GM23248 (cell line): ENCODE data around the gene ACAP1. TPM values are rescaled to one million over a fixed set of nuclear protein-coding genes. Genes with fewer than 3 reads are reported as not detected.

Experiments
- DNase-seq: peaks from one replicate; pipeline ENCODE4 v3.0.0-alpha.2; 2015
- H2AFZ ChIP-seq: fragments of 200-600 bp; sonication (generic); 2 replicates; pipeline ENCODE4 v1.6.1; 2016; ENCODE audit warnings: antibody characterized with exemption
- H3F3A ChIP-seq: fragments of 200-600 bp; sonication (generic); 2 replicates; pipeline ENCODE4 v1.6.1; 2016; ENCODE audit warnings: mild to moderate bottlenecking, antibody characterized with exemption, mixed run types; ENCODE audit not compliant: insufficient read depth
- H3K27ac ChIP-seq: fragments of 200-600 bp; sonication (generic); 2 replicates; pipeline ENCODE4 v1.5.1; 2016; ENCODE audit warnings: mild to moderate bottlenecking
- H3K27me3 ChIP-seq: fragments of 200-600 bp; sonication (generic); replicated peaks from 2 replicates; pipeline ENCODE4 v1.6.1; 2016; ENCODE audit warnings: mild to moderate bottlenecking; ENCODE audit not compliant: insufficient read depth
- H3K36me3 ChIP-seq: fragments of 200-600 bp; sonication (generic); 2 replicates; pipeline ENCODE4 v1.6.1; 2016; ENCODE audit warnings: low read depth, mild to moderate bottlenecking
- H3K4me1 ChIP-seq: fragments of 200-600 bp; sonication (generic); 2 replicates; pipeline ENCODE4 v1.6.1; 2016; ENCODE audit warnings: mild to moderate bottlenecking; ENCODE audit not compliant: insufficient read depth
- H3K4me2 ChIP-seq: fragments of 200-600 bp; sonication (generic); one replicate; pipeline ENCODE4 v1.6.1; 2016; ENCODE audit warnings: mild to moderate bottlenecking; ENCODE audit not compliant: unreplicated experiment
- H3K4me3 ChIP-seq: fragments of 200-600 bp; sonication (generic); 2 replicates; pipeline ENCODE4 v1.5.1; 2016; ENCODE audit warnings: mild to moderate bottlenecking
- H3K79me2 ChIP-seq: fragments of 200-600 bp; sonication (generic); 2 replicates; pipeline ENCODE4 v1.6.1; 2016; ENCODE audit warnings: mild to moderate bottlenecking; ENCODE audit not compliant: insufficient read depth
- H3K9ac ChIP-seq: fragments of 200-600 bp; sonication (generic); 2 replicates; pipeline ENCODE4 v1.6.1; 2016; ENCODE audit warnings: mild to moderate bottlenecking
- H3K9me2 ChIP-seq: fragments of 200-600 bp; sonication (generic); 2 replicates; pipeline ENCODE4 v1.6.1; 2016; ENCODE audit warnings: mixed run types, mild to moderate bottlenecking, moderate library complexity; ENCODE audit not compliant: insufficient read depth
- H3K9me3 ChIP-seq: fragments of 200-600 bp; sonication (generic); one replicate; pipeline ENCODE4 v1.6.1; 2017; ENCODE audit warnings: low read depth
- H4K20me1 ChIP-seq: fragments of 200-600 bp; sonication (generic); 2 replicates; pipeline ENCODE4 v1.6.0; 2016; ENCODE audit not compliant: insufficient read depth
- EZH2 ChIP-seq: fragments of 200-600 bp; sonication (generic); IDR thresholded peaks from 2 replicates; pipeline ENCODE4 v1.6.1; 2018; ENCODE audit warnings: antibody characterized with exemption, mild to moderate bottlenecking; ENCODE audit not compliant: insufficient read depth, poor library complexity, severe bottlenecking
- EZH2phosphoT487 ChIP-seq: fragments of 200-600 bp; sonication (generic); IDR thresholded peaks from 2 replicates; pipeline ENCODE4 v1.6.1; 2018; ENCODE audit warnings: antibody characterized with exemption, moderate library complexity, mild to moderate bottlenecking, low read depth; ENCODE audit not compliant: insufficient read depth
- WGBS, 2 experiments: methylation state at CpG; one replicate each; pipeline ENCODE4 v1.1.6; 2015 to 2017; ENCODE audit warnings: low lambda C conversion rate in 2 of 2, low coverage in 1 of 2; ENCODE audit errors: missing lambda C conversion rate in 2 of 2; 5-methylcytosine and 5-hydroxymethylcytosine counted together
- in situ Hi-C: fragments of 300-500 bp; cut with MboI; formaldehyde crosslinking; loops from 2 replicates; pipeline ENCODE4 v1.15.0; 2020
- polyA plus RNA-seq: library from polyadenylated mRNA; unstranded; fragments of >200 nt; fragmentation: Nextera tagmentation; extraction: Ambion mirVana; gene quantifications from 2 replicates; pipeline ENCODE4 v1.2.1, GENCODE V29; 2016
- total RNA-seq: library from RNA; depleted of rRNA; stranded (reverse); fragments of >200 nt; shearing (Covaris generic); gene quantifications from 2 replicates; pipeline ENCODE4 v1.2.3, GENCODE V29; 2014

The ACAP1 gene
- total and polyA plus RNA-seq, 2 experiments from 2014 or later: 4.4 to 15.7 TPM

GRCh38 chr17:7355573-7355972 lies 19.2 kb downstream of the ACAP1 start:
- H2AFZ ChIP-seq: no peak overlapping the region

GRCh38 chr17:7356072-7356549 lies 19.8 kb downstream of the ACAP1 start:
- Histone ChIP-seq H3K36me3 (no peaks in the 10 kb centered on the region), H3K27ac (no peak overlapping the region), H3K9me2 (no peaks in the 10 kb centered on the region), H3K9me3 (no peaks in the 10 kb centered on the region), H3K27me3 (no peaks in the 10 kb centered on the region), H3K4me2 (no peak overlapping the region), H3K9ac (no peak overlapping the region), H3K4me3 (no peak overlapping the region), H3F3A (peaks cover 17% of the 10 kb centered on the region), H4K20me1 (no peaks in the 10 kb centered on the region), H3K4me1 (peaks cover 19% of the 10 kb centered on the region), H2AFZ (no peak overlapping the region), H3K79me2 (peaks cover 32% of the 10 kb centered on the region)
- in situ Hi-C loops: no loop called here
- peak; percentile 79 for DNase-seq
- TF ChIP-seq EZH2phosphoT487: no peak
- no peak for TF ChIP-seq EZH2
- 8 to 10% methylated on average over 12 of the region's 12 CpGs for WGBS, 2 experiments

More at GRCh38 chr17:7355573-7355972, 19.2 kb downstream of the ACAP1 start:
- H3K4me1 ChIP-seq: peaks cover 19% of the 10 kb centered on the region
- no peak overlapping the region for H3K4me3 ChIP-seq
- peaks cover 17% of the 10 kb centered on the region for H3F3A ChIP-seq
- peaks cover 38% of the 10 kb centered on the region for H3K79me2 ChIP-seq
- H3K36me3 ChIP-seq: no peaks in the 10 kb centered on the region
- no peak overlapping the region for H3K4me2 ChIP-seq
- TF ChIP-seq EZH2: no peak
- TF ChIP-seq EZH2phosphoT487: no peak
- no peaks in the 10 kb centered on the region for H3K9me2 ChIP-seq
- H4K20me1 ChIP-seq: no peaks in the 10 kb centered on the region
- DNase-seq: no peak
- WGBS, 2 experiments: 35 to 49% methylated on average over 4 to 8 of the region's 8 CpGs
- in situ Hi-C loops: no loop called here
- H3K9ac ChIP-seq: no peak overlapping the region
- H3K9me3 ChIP-seq: no peaks in the 10 kb centered on the region
- H3K27me3 ChIP-seq: no peaks in the 10 kb centered on the region
- H3K27ac ChIP-seq: no peak overlapping the region

GRCh38 chr17:7356756-7357155 lies 20.4 kb downstream of the ACAP1 start:
- WGBS, 2 experiments: 20 to 21% methylated on average over 8 of the region's 8 CpGs
- H3F3A ChIP-seq: peaks cover 17% of the 10 kb centered on the region
- H3K4me2 ChIP-seq: no peak overlapping the region
- in situ Hi-C loops: no loop called here
- no peak overlapping the region for H3K4me3 ChIP-seq
- peak overlapping the region; percentile 27; the same call in 1 of the 2 replicates for H2AFZ ChIP-seq
- H3K9me2 ChIP-seq: no peaks in the 10 kb centered on the region
- peaks cover 30% of the 10 kb centered on the region for H3K79me2 ChIP-seq
- DNase-seq: peak; percentile 18
- H3K27ac ChIP-seq: no peak overlapping the region
- no peaks in the 10 kb centered on the region for H3K9me3 ChIP-seq
- H4K20me1 ChIP-seq: no peaks in the 10 kb centered on the region
- no peaks in the 10 kb centered on the region for H3K36me3 ChIP-seq
- no peak for TF ChIP-seq EZH2phosphoT487
- TF ChIP-seq EZH2: no peak
- peaks cover 19% of the 10 kb centered on the region for H3K4me1 ChIP-seq
- no peak overlapping the region for H3K9ac ChIP-seq
- H3K27me3 ChIP-seq: no peaks in the 10 kb centered on the region

- Histone ChIP-seq H4K20me1 (no peaks in the 10 kb centered on the region), H3K27ac (no peak overlapping the region), H3K4me3 (no peak overlapping the region), H2AFZ (peak overlapping the region; percentile 27; the same call in 1 of the 2 replicates), H3K9ac (no peak overlapping the region), H3K9me3 (no peaks in the 10 kb centered on the region), H3K36me3 (no peaks in the 10 kb centered on the region), H3K4me2 (no peak overlapping the region), H3F3A (peaks cover 17% of the 10 kb centered on the region), H3K79me2 (peaks cover 27% of the 10 kb centered on the region), H3K27me3 (no peaks in the 10 kb centered on the region), H3K4me1 (peaks cover 19% of the 10 kb centered on the region), H3K9me2 (no peaks in the 10 kb centered on the region)
- in situ Hi-C loops: no loop called here
- TF ChIP-seq EZH2 (no peak), EZH2phosphoT487 (no peak)
- 30 to 43% methylated on average over 2 of the region's 2 CpGs for WGBS, 2 experiments
- DNase-seq: no peak
Observed at GRCh38 chr17:7357381-7357780, 21.1 kb downstream of the ACAP1 start.

GRCh38 chr17:7361906-7362305 lies 25.6 kb downstream of the ACAP1 start:
- H3K27ac ChIP-seq: no peak overlapping the region
- H3K4me3 ChIP-seq: no peak overlapping the region
- in situ Hi-C loops: no loop called here
- H3K36me3 ChIP-seq: no peaks in the 10 kb centered on the region
- H4K20me1 ChIP-seq: no peaks in the 10 kb centered on the region
- H3K4me2 ChIP-seq: no peak overlapping the region
- H3K79me2 ChIP-seq: no peaks in the 10 kb centered on the region
- H3K4me1 ChIP-seq: 0 out of 2 replicates have a peak, but pooled peaks cover 5% of the 10 kb centered on the region
- 2 to 6% methylated on average over 3 of the region's 3 CpGs for WGBS, 2 experiments
- no peaks in the 10 kb centered on the region for H3K9me3 ChIP-seq
- H3F3A ChIP-seq: peaks cover 5% of the 10 kb centered on the region; the same call in 1 of the 2 replicates
- no peaks in the 10 kb centered on the region for H3K27me3 ChIP-seq
- DNase-seq: no peak
- H3K9ac ChIP-seq: no peak overlapping the region
- TF ChIP-seq EZH2: no peak
- no peak for TF ChIP-seq EZH2phosphoT487
- no peaks in the 10 kb centered on the region for H3K9me2 ChIP-seq
- H2AFZ ChIP-seq: no peak overlapping the region
